ENCODE measurements around the gene ADORA2A.

ADORA2A gene

DNA sequence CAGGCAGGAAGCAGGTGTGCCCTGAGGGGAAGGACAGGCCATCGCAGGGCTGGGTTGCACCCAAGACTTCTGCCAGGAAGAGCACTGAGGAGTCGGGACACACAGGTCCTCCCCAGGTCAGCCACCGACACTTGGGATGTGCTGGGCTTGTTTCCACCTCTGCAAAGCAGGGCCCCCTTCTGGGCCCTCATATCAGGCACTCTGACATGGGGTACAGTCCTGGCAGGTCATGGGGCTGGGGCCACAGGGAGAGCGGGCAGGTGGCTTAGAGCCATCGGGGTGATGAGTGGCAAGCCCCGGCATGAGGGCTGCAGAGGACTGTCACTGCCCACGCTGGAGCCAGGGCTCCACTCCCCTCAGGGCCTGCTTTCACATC is 7.9 kb upstream of the ADORA2A start:
- FAIRE-seq = no peak

DNA sequence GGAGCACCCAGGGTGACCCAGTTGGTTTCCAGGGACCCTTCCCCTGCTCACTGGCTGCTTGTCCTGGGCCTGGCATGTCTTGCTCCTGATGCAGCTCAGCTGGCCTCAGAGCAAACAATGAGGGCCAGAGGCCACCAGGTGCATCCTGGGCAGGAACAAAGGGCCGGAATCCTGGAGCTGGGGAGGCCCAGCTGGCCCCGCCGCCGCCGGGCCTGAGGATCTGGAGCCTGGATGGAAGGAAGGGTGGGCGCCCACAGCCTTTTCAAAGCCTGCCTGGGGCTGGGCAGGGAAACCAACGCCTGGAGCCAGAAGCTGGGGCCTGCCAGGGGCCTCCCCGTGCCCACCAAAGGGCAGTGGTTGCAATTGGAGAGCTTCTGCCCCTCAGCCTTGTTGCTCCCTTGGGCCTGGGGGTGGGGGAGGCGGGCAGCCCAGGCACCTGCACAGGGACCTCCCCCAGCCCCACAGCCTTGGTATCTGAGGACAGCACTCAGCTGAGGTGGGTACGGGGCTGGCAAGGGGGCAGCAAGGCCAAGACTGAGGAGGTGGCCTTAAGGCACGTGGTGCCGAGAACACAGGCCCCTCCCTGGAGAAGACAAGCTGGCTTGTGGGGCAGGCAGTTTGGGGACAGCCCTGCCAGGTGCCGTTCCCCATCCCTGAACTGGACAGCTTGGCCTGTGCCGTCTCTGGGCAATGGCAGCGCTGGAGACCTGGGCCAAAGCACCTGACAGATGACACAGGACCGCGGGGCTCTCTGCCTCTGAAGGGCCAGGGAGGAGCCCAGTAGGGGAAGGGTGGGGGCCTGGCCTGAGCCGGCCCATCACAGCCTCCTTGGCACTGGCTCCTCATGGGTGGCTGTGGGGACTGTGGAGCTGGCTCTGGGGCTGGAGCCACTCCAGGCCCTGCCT is 7.1 kb upstream of the ADORA2A start:
- FAIRE-seq = no peak

- no peak for FAIRE-seq
Measured at GRCh38 chr22:24420977-24421343, 6.4 kb upstream of the ADORA2A start.

GRCh38 chr22:24421428-24421931 is 5.9 kb upstream of the ADORA2A start:
- FAIRE-seq = no peak

- FAIRE-seq = no peak
Measured at GRCh38 chr22:24422102-24422665, 5.2 kb upstream of the ADORA2A start.

DNA sequence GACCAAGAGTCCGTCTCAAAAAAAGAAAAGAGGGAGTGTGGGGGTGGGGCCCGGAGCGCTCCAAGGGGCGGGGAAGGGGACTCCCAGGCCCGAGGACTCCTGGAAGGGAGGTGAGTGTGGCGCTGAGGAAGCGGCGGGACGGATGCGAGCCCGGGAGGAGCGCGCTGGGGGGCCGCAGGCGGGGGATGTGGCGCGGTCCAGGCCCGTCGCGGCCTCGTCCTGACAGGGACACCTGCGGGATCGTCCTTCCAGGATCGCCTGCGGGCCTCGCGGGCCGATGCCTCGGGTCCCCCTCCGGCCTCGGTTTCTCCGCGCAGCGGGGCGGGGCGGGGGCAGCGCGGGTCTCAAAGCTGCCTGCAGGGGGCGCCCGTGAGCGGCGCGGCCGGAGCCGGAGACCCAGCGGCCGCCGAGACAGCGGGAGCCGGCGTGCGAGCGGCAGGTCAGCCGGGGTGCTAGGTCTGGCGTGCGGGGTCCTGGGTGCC is 3.8 kb upstream of the ADORA2A start:
- no peak for FAIRE-seq

DNA sequence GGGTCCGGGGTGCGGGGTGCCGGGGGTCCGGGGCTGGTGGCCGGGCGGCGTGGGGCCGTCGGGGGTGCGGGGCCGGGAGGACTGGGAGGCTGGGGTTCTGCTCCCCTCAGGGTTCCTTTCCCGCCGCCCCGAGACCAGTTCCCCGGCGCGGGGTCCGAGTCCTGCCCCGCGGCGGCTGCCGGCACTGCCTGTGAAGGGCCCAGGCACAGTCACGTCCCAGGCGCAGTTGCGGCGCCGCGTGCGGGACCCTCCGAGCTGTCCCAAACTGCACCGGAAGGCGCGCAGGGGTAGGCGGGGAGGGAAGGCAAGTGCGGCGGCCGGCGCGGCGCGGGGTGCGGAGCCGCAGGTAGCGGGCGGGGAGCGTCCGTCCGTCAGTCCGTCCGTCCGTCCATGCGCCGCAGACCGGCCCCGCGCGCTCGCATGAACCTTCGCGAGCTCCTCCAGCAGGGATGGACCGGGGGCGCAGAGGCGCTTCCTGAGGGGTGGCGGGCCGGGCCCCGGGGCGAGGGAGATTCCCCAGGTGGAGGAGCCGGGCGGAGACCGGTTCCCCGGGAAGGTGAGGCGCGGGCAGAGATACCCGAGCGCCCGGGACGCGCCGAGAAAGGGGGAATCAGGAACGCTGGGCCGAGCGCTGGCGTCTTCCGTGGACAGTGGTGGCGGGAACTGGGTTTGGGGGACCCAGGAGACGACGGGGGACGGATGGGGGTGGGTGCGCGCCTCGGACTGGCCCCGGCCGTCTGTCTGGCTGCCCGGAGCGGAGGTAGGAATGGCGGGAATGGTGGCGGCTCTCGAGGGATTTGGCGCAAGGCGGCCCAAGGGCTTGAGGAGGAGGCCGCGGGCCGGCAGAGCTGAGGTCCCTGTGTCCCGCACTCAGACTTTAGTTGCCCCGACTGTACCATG is 3.1 kb upstream of the ADORA2A start:
- no peak for FAIRE-seq

GRCh38 chr22:24424901-24425775 is 2.3 kb upstream of the ADORA2A start:
- FAIRE-seq = no peak

DNA sequence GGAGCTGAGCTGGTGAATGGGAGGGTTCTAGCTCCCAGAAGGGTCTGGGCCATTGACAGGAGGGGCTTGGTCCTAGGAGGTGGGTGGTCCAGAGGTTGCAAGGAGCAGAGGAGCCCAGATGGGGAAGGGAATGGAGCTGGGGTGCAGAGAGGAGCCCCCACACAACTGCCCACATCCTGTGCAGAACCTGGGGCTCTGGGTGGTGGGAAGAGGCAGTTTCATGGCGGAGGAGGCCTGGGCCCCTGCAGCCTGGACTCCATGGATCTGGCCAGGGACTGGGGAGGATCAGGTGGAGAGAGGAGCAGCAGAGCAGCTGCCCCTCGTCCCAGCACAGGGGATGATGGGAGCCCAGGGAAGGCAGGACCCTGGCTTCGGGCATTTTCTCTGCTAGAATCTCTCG is 963 bp upstream of the ADORA2A start:
- no peak for FAIRE-seq

GRCh38 chr22:24426851-24427499 is 424 bp upstream of the ADORA2A start:
- FAIRE-seq = no peak

GRCh38 chr22:24428751-24429410 is 1.5 kb downstream of the ADORA2A start:
- no peak for FAIRE-seq

- no peak for FAIRE-seq
Measured at GRCh38 chr22:24429411-24430365, 2.3 kb downstream of the ADORA2A start.

DNA sequence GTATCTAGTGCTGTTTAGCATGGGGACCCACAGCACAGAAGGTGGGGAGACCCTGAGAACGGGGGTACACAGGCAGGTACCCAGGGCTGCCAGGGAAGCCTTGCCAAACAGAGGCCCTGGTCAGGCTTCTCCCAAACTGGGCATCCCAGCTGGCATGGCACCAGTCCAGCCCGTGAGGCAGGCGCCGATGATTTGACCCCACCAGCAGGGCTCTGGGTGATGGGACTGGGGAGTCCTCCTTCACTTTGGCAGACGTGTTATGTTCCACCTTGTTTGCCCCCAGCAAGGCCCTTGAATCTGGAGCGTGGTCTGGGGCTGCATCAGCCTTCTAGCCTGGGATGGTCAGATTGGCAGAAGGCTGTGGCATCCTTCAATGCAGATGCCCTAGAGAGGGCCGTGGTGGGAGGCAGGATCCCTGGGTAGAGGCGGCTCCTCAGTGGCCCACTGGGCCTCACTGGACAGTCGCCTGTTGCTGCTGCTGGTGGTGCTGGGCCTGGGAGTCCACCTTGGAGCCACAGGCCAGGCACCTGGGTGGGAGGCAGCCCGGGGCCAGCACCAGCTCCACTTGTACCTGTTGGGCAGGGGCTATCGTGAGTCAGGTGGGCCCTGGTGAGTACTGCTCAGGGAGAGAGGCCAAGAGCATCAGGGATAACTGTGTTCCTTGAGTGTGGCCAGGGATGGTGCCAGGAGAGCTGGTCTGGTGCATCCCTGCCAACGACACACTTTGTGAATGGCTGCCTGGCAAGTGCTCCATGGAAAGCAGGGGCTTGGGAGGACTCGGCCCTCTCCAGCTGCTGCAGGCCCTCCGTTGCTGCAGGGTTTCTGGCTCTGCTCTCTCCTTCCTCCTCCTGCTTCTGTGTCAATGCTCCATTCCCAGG is 3.3 kb downstream of the ADORA2A start:
- FAIRE-seq = no peak

DNA sequence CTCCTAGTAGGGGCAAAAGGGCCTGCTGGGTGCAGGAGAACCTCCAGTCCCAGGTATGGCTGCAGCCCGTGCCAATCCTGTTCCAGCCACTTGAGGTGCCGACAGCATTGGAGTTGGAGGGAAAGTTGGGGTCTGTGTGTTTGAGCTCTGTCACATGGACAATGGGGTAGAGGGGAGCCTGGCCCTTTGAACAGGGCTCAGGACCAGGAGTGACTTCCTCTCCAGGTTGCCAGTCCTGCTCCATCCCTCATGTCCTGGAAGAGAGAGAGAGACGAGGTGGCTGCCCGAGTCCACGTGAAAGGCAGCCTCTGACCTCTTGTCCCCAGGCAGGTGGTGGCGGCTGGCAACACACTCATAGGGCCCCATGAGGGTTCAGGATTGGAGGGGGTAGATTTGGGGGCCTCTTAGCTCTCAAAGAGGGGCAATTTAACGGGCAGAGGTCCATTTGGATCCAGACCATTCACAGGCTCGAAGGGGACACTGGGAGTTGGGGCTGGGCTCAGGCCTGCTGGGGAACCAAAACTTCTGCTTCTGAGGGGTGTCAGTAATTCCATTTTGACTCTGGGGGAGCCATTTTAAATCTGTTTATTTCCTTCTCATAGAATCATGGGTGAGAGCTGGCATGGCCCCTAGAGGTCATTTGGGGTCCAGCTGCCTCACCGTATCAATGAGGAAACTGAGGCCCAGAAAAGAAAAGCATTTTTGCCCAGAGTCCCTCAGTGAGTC is 4.1 kb downstream of the ADORA2A start:
- no peak for FAIRE-seq

- FAIRE-seq = no peak
Measured at GRCh38 chr22:24432059-24432853, 4.9 kb downstream of the ADORA2A start.

DNA sequence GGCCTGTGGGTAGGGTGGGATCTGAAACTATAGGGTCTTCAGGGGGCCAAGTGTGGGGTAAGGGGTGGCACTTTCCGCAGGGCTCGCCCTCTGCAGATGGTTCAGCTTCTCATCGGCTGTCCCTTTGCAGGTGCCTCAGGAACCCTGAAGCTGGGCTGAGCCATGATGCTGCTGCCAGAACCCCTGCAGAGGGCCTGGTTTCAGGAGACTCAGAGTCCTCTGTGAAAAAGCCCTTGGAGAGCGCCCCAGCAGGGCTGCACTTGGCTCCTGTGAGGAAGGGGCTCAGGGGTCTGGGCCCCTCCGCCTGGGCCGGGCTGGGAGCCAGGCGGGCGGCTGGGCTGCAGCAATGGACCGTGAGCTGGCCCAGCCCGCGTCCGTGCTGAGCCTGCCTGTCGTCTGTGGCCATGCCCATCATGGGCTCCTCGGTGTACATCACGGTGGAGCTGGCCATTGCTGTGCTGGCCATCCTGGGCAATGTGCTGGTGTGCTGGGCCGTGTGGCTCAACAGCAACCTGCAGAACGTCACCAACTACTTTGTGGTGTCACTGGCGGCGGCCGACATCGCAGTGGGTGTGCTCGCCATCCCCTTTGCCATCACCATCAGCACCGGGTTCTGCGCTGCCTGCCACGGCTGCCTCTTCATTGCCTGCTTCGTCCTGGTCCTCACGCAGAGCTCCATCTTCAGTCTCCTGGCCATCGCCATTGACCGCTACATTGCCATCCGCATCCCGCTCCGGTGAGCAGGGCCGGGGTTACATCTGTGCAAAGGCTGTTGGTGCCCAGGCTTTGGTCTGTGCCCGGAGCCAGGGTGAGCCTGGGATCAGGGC is 5.8 kb downstream of the ADORA2A start:
- no peak for FAIRE-seq

All from G401.6 (cell line).